Neuron (in vitro differentiated cells): ENCODE measurements around the gene DSP.

Experiments used
- H2AFZ ChIP-seq: one replicate; pipeline ENCODE4 v1.6.1; 2013; ENCODE audit warnings: low read depth, mild to moderate bottlenecking, inconsistent platforms, low read length, moderate library complexity
- H3K27me3 ChIP-seq: one replicate; pipeline ENCODE4 v1.6.1; 2013; ENCODE audit warnings: low read length; ENCODE audit not compliant: insufficient read depth
- H3K36me3 ChIP-seq: one replicate; pipeline ENCODE4 v1.6.1; 2013; ENCODE audit warnings: low read length; ENCODE audit not compliant: insufficient read depth
- H3K4me1 ChIP-seq: one replicate; pipeline ENCODE4 v1.6.1; 2013; ENCODE audit warnings: low read length; ENCODE audit not compliant: insufficient read depth
- H3K4me3 ChIP-seq: 2 replicates; pipeline ENCODE4 v1.5.1; 2013; ENCODE audit warnings: mild to moderate bottlenecking, low read length, moderate library complexity
- H3K9me3 ChIP-seq: one replicate; pipeline ENCODE4 v1.6.1; 2013; ENCODE audit warnings: low read length

DSP gene

DNA sequence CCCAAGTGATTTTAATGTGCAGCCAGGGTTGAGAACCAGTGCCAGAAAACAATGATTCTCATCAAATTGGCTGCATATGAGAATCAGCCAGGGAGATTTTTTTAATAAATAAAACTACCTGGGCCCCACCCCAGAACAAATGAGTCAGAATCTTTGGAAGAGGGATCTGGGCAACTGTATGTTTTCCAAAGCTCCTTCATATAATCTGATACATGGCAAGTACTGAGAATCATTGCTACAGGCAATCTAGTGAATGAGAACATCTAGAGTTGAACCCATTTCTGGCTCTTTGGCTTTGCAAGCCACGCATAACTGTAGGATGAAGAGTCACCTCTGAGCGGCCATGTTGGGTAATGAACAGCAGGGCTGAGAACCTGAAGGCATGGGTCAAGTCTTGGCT lies 26.1 kb upstream of the DSP start:
- Histone ChIP-seq H3K4me1 (no peaks in the 10 kb centered on the region), H2AFZ (no peak overlapping the region), H3K9me3 (no peaks in the 10 kb centered on the region), H3K4me3 (no peak overlapping the region), H3K36me3 (no peaks in the 10 kb centered on the region), H3K27me3 (peaks cover 28% of the 10 kb centered on the region)

- Histone ChIP-seq H3K4me1 (no peaks in the 10 kb centered on the region), H3K4me3 (no peak overlapping the region), H3K9me3 (no peaks in the 10 kb centered on the region), H3K27me3 (peaks cover 26% of the 10 kb centered on the region), H2AFZ (no peak overlapping the region), H3K36me3 (no peaks in the 10 kb centered on the region)
Observed at GRCh38 chr6:7518877-7519276, 22.6 kb upstream of the DSP start.

GRCh38 chr6:7522873-7523272 lies 18.6 kb upstream of the DSP start:
- Histone ChIP-seq H3K4me3 (no peak overlapping the region), H2AFZ (no peak overlapping the region), H3K4me1 (no peaks in the 10 kb centered on the region), H3K27me3 (peaks cover 12% of the 10 kb centered on the region), H3K9me3 (peaks cover 2% of the 10 kb centered on the region), H3K36me3 (no peaks in the 10 kb centered on the region)

DNA sequence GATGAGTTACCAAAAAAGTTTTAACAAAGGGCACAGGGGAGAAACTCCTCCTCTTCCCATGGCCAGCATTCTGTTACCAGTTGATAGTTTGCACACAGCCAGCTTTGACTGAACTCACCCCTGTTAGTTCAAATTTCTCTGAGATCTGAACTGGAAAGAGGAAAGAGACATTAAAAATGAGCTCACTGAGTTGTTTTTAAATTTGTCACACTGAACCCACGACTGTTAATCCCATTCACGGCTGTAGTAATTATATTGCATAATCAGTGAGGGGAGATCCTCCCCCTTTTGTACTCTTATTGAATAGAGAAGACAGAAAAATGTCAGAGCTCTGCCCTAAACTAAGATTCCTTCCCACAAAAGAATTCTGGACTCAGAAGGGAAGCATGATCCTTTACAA lies 17.5 kb upstream of the DSP start:
- Histone ChIP-seq H3K27me3 (peaks cover 12% of the 10 kb centered on the region), H3K4me3 (no peak overlapping the region)

GRCh38 chr6:7526755-7527154 lies 14.7 kb upstream of the DSP start:
- Histone ChIP-seq H3K27me3 (peaks cover 11% of the 10 kb centered on the region), H3K9me3 (peaks cover 2% of the 10 kb centered on the region), H3K4me1 (no peaks in the 10 kb centered on the region), H3K36me3 (no peaks in the 10 kb centered on the region), H2AFZ (no peak overlapping the region), H3K4me3 (no peak overlapping the region)

More for the DNA sequence above, 17.5 kb upstream of the DSP start:
- no peaks in the 10 kb centered on the region for H3K4me1 ChIP-seq
- peaks cover 2% of the 10 kb centered on the region for H3K9me3 ChIP-seq
- H2AFZ ChIP-seq = no peak overlapping the region
- H3K36me3 ChIP-seq = no peaks in the 10 kb centered on the region

DNA sequence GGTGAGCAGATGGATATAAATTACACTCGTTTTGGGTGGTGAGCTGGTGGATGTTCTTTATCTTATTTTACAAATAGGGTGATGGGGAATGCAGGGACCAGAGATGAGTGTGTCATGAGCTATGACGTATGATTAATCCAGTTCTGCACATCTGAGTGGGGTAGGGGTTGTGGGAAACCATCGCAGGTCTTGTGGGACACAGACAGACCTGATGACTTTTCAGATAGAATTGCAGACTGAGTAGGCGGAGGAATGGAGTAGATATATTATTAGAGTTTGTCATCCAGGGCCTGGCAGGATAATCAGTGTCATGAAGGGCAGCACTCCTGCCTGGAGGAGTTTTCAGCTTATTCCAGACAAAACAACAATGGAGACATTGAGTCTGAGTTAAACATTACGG lies 12.9 kb upstream of the DSP start:
- peaks cover 14% of the 10 kb centered on the region for H3K27me3 ChIP-seq
- no peaks in the 10 kb centered on the region for H3K4me1 ChIP-seq
- no peak overlapping the region for H3K4me3 ChIP-seq
- H3K9me3 ChIP-seq = peaks cover 2% of the 10 kb centered on the region
- H2AFZ ChIP-seq = no peak overlapping the region
- no peaks in the 10 kb centered on the region for H3K36me3 ChIP-seq

GRCh38 chr6:7529141-7529540 lies 12.3 kb upstream of the DSP start:
- no peak overlapping the region for H2AFZ ChIP-seq
- peaks cover 2% of the 10 kb centered on the region for H3K9me3 ChIP-seq
- H3K36me3 ChIP-seq = no peaks in the 10 kb centered on the region
- H3K4me3 ChIP-seq = no peak overlapping the region
- H3K4me1 ChIP-seq = no peaks in the 10 kb centered on the region
- H3K27me3 ChIP-seq = peaks cover 14% of the 10 kb centered on the region

DNA sequence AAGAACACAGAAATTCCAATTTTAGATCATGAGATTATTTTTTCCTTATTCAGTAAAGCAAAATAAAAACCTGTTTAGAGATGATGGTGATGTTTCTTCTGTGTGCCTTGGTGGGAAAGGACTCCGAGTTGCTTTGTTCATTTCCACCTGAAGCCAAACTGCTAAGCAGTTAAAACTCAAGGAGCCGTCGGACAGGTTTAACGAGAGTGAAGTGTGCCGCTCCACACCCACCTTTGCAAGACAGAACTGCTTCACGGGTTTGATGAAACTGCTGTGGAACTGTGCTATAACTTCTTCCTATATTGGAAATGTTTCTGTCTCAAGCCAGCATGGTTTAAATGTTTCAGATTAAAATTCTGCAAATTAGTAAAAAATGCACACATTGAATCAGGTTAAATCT lies 9.2 kb upstream of the DSP start:
- peaks cover 24% of the 10 kb centered on the region for H3K27me3 ChIP-seq
- H3K9me3 ChIP-seq = no peaks in the 10 kb centered on the region
- no peaks in the 10 kb centered on the region for H3K4me1 ChIP-seq
- no peak overlapping the region for H2AFZ ChIP-seq
- no peaks in the 10 kb centered on the region for H3K36me3 ChIP-seq
- H3K4me3 ChIP-seq = no peak overlapping the region

GRCh38 chr6:7532821-7533220 lies 8.7 kb upstream of the DSP start:
- peaks cover 30% of the 10 kb centered on the region for H3K27me3 ChIP-seq
- no peak overlapping the region for H3K4me3 ChIP-seq
- H2AFZ ChIP-seq = no peak overlapping the region
- H3K4me1 ChIP-seq = no peaks in the 10 kb centered on the region
- no peaks in the 10 kb centered on the region for H3K9me3 ChIP-seq
- H3K36me3 ChIP-seq = no peaks in the 10 kb centered on the region

- Histone ChIP-seq H3K27me3 (peaks cover 38% of the 10 kb centered on the region), H3K36me3 (no peaks in the 10 kb centered on the region), H3K9me3 (no peaks in the 10 kb centered on the region), H2AFZ (no peak overlapping the region), H3K4me1 (no peaks in the 10 kb centered on the region), H3K4me3 (no peak overlapping the region)
Observed at GRCh38 chr6:7534192-7534591, 7.3 kb upstream of the DSP start.

- no peaks in the 10 kb centered on the region for H3K36me3 ChIP-seq
- no peak overlapping the region for H2AFZ ChIP-seq
- H3K4me3 ChIP-seq = no peak overlapping the region
- peaks cover 1% of the 10 kb centered on the region for H3K9me3 ChIP-seq
- no peaks in the 10 kb centered on the region for H3K4me1 ChIP-seq
- peaks cover 47% of the 10 kb centered on the region for H3K27me3 ChIP-seq
Observed at GRCh38 chr6:7535498-7535897, 6.0 kb upstream of the DSP start.

DNA sequence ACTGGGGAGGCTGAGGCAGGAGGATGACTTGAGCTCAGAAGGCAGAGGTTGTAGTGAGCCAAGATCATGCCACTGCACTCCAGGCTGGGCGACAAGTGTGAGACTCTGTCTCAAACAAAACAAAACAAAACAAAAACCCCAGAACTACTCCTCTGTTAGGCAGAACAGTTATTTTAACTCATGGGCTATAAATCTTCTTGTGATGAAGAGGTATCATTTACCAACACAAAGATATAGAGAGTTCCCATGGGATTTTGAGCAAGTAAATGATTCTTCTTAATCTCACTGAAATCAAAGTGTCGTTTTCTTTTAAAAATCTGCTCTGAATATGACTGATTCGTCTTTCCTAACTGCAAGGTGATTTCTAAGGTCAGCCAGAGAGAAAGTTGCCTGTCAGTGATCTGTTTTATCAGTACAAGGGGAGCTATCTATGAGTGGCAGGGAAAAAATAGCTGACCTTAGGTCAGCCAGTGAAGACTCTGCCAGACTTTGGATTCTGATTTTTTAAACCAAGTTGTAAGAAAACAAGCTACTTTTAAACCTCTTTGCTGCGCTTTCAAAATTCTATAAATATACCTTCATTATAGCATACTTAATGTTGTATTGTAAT lies 3.8 kb upstream of the DSP start:
- Histone ChIP-seq H3K9me3 (peaks cover 3% of the 10 kb centered on the region), H3K36me3 (no peaks in the 10 kb centered on the region), H3K27me3 (peaks cover 61% of the 10 kb centered on the region), H2AFZ (no peak overlapping the region), H3K4me1 (peaks cover 8% of the 10 kb centered on the region), H3K4me3 (no peak overlapping the region)

DNA sequence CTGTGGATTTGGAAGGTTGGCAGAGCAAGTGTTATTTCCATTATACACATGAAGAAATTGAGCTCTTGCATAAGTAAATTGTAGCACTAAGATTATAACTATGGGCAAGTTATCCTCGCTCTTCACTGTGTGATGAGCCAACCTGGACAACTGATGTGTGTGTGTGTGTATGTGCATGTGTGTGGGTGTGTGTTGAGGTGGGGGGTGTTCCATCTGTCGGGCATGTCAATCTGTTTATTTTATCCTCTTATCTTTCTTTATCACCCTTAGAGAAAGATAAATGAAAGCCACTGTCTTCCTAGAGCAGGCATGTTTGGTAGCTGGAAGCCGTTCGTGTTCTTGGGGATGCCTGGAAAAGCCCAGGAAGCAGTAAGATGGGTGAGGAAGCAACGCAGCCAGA lies 3.0 kb upstream of the DSP start:
- Histone ChIP-seq H3K36me3 (no peaks in the 10 kb centered on the region), H2AFZ (no peak overlapping the region), H3K4me3 (no peak overlapping the region), H3K27me3 (peaks cover 66% of the 10 kb centered on the region), H3K9me3 (peaks cover 3% of the 10 kb centered on the region), H3K4me1 (peaks cover 8% of the 10 kb centered on the region)

- H3K27me3 ChIP-seq = peaks cover 85% of the 10 kb centered on the region
- no peak overlapping the region for H2AFZ ChIP-seq
- no peaks in the 10 kb centered on the region for H3K36me3 ChIP-seq
- H3K4me3 ChIP-seq = no peak overlapping the region
- H3K4me1 ChIP-seq = peaks cover 8% of the 10 kb centered on the region
- H3K9me3 ChIP-seq = peaks cover 8% of the 10 kb centered on the region
Observed at GRCh38 chr6:7540595-7540994, 876 bp upstream of the DSP start.
